ENCODE results near the gene PHC1.
A peak's percentile ranks its signal among the peaks of the same experiment; 100 is the strongest.
"Not testable (repeated sequence)": the region's sequence is repeated elsewhere in the genome, so short reads cannot be mapped to it uniquely, and the experiment has no call there.

PHC1 gene
- total RNA-seq = 19.0 to 25.3 reads per million in 2 donors

GRCh38 chr12:8914033-8914715 lies at the start of gene PHC1:
TSS of gene PHC1 (plus strand) at chr12:8914509. CDS start at chr12:8917678, 3,169 bp downstream.
- peak; percentile 73 for DNase-seq

- DNase-seq = no peak
Observed at GRCh38 chr12:8866429-8866828, 47.9 kb upstream of the PHC1 start.

DNA sequence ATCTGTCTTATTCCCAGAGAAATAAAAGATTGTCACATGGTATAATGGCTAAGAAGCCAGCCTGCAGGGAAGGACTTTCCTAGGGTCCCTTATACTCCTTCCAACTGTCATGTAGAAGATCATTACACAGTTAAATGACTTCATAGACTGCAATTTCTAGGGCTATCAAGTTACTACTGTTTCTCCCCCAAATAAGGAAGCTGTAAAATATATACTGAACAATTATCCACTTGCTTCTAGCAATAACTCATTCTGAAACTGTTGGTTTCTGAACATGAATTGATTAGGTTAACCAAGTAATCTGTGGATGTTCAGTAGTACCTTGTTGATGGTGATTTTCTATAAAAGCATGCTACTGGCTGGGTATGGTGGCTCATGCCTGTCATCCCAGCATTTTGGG lies 47.3 kb upstream of the PHC1 start:
- no peak for DNase-seq

DNA sequence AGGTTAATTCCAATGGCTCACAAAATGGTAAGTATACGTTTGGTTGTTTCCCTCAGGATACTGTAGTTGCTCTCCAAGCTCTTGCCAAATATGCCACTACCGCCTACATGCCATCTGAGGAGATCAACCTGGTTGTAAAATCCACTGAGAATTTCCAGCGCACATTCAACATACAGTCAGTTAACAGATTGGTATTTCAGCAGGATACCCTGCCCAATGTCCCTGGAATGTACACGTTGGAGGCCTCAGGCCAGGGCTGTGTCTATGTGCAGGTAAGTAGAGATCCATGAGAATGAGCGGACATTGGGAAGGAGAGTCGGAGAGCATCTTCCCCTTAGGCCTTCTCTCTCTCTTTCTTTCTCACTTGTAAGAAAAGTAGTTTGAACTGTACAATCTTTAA lies 46.5 kb upstream of the PHC1 start:
- DNase-seq = no peak

DNA sequence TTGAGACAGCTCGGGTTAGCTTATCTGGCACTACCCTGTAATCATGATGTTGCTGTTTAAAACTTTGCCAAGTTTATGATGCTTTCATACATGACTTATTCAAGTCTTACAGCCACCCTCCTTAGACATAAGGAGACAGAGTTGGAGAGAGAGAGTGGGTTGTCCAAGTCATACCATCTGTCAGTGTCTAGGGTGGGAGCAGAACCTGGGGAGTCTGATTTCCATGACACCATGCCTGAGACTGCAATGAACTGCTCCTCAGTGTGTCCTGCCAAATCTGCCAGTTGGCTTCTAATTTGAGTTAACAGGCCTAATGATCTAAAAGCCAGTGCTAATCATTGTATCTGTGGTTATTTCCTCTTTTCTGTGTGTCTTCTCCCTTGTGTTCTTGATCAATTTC lies 43.7 kb upstream of the PHC1 start:
- no peak for DNase-seq

GRCh38 chr12:8871068-8871467 lies 43.2 kb upstream of the PHC1 start:
- no peak for DNase-seq

GRCh38 chr12:8876887-8877286 lies 37.4 kb upstream of the PHC1 start:
- no peak for DNase-seq

DNA sequence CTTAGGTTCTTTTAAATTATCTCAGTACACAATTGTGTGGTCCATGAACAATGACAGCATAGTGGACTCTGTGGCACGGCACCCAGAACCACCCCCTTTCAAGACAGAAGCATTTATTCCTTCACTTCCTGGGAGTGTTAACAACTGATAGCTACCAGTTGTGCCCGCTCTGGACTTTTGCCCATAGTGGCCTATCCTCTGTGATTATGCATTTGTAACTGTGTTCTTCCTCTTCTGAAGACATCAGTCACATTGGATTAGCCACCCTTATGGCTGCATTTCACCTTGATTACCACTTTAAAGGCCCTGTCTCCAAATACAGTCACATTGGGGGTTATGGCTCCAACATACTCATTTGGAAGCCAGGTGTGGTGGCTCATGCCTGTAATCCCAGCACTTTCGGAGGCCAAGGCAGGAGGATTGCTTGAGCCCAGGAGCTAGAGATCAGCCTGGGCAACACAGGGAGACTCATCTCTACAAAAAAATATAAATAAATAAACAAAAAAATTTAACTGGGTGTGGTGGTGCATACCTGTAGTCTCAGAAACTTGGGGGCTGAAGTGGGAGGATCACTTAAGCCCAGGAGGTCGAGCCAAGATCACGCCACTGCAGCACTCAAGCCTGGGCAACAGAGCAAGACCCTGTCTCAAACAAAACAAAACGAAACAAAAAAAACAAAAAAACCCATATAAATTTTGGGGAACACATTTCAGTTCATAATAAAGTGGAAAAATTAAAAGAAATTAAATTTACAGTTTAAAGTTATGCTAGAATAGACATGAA lies 27.6 kb upstream of the PHC1 start:
- no peak for DNase-seq

DNA sequence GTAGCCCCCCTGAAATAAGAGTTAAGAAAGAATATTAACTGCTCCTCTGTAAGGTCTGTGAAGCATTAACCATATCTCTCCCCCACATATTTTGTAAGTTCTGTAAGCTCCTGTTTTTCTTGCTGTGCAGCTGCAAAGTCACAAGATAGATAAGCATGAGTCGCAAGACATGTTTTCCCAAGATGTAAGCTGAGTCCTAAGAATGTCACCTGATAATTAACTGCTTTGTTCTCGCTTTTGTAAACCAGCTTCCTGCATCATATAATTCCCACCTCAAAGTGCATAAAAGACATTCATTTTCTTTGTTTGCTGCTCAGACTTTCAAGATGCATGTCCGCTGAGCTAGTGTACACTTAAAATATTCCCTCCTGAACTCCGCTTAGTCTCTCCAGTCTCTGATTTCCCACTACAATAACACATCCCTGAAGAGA lies 27.0 kb upstream of the PHC1 start:
- no peak for DNase-seq

GRCh38 chr12:8890313-8891085 lies 23.8 kb upstream of the PHC1 start:
- DNase-seq = no peak

GRCh38 chr12:8891976-8892375 lies 22.3 kb upstream of the PHC1 start:
- no peak for DNase-seq

GRCh38 chr12:8894378-8894777 lies 19.9 kb upstream of the PHC1 start:
- DNase-seq = no peak

DNA sequence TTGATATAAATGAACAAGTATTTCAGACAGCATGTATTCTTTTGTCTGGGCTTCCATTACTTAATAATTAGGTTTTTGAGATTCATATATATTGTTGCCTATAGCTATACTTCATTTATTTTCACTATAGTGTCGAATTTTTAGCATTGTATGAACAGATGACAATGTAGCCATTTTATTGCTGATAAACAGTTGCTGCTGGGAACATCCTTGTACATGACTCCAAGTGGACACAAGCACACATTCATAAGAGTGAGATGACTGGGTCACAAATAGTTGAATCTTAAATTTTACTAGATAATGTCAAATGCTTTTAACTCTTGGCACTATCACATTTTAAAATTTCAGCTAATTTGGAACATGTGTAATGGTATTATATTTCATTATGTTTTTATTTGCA lies 19.3 kb upstream of the PHC1 start:
- no peak for DNase-seq

DNA sequence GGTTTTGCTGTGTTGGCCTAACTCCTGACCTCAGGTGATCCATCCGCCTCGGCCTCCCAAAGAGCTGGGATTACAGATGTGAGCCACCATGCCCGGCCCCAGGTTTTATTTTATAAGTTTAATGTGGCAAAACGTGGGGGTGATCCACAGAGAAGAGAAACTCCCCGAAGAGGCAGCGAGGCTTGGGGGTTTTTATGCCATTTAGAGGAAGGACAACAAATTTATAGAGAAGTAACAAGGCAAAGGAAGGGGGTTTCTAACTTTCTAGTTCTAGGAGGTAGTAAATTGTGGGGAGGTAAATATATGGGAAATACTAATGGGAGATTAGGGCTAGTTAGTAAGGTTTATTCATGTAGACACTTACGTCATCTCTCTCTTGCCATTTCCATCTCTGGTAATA lies 17.2 kb upstream of the PHC1 start:
- no peak for DNase-seq

DNA sequence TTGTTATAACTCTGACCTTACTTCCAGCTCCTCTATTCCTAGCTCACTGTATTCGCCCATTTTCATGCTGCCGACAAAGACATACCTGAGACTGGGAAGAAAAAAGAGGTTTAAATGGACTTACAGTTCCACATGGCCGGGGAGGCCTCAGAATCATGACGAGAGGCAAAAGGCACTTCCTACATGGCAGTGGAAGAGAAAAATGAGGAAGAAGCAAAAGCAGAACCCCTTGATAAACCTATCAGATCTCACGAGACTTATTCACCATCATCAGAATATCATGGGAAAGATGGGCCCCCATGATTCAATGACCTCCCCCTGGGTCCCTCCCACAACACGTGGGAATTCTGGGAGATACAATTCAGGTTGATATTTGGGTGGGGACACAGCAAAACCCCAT lies 14.5 kb upstream of the PHC1 start:
- DNase-seq = no peak

GRCh38 chr12:8902703-8903102 lies 11.6 kb upstream of the PHC1 start:
- DNase-seq = not testable (repeated sequence)

- DNase-seq = no peak
Observed at GRCh38 chr12:8903646-8904045, 10.7 kb upstream of the PHC1 start.

DNA sequence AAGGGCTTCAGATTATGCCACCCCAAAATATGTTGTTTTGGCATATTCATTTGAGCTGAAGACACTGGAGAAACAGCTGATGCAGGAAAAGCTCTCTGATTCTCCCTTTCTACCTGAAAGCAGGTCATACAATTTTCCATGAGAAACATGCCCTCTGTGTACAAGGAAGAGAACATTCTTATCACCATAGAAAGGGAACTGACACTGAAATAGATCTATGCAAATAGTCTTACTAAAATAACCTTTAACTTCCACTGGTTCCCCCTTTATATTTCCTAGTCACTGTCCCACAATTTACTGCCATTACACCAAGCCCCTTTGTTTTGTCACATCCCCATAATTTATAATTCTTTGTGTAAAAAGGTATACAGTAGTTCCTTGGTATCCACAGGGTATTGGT lies 9.6 kb upstream of the PHC1 start:
- no peak for DNase-seq

DNA sequence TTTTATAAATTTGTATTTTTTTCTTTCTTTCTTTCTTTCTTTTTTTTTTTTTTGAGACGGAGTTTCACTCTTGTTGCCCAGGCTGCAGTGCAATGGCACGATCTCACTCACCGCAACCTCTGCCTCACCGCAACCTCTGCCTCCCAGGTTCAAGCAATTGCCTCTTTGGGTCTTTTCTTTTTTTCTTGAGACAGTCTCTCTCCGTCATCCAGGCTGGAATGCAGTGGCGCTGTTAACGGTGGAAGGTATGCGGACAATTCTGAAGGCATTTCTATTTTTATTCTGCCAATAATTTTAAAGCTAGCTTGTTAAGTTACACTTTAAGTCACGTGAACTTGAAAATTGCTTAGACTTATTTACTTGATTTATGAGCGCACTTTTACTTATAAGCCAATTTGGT lies 8.8 kb upstream of the PHC1 start:
- no peak for DNase-seq

GRCh38 chr12:8906266-8907180 lies 7.8 kb upstream of the PHC1 start:
- DNase-seq = no peak

- no peak for DNase-seq
Observed at GRCh38 chr12:8907513-8907912, 6.8 kb upstream of the PHC1 start.

DNA sequence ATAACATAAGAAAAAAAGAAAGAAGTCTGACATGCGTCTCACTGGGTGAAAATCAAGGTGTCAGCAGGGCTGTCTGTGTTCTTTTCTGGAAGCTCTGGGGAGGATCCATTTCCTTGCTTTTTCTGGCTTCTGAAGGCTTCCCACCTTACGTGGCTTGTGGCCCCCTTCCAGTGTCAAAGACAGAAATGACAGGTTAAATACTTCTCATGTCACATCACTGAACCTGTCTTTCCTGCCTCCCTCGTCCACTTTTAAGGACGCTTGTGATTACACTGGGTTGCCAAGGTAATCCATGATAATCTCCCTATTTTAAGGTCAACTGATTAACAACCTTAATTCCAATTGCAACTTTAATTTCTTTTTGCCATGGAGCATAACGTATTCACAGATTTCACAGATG lies 4.6 kb upstream of the PHC1 start:
- DNase-seq = no peak

Data from activated gamma-delta T cell (primary cell).